NB4 (cell line): Measurements from ENCODE around the gene NPIPA5.
"Not testable (repeated sequence)": the region's sequence is repeated elsewhere in the genome, so short reads cannot be mapped to it uniquely, and the experiment has no call there.

Source experiments
- MAX ChIP-seq: IDR thresholded peaks from 2 replicates; pipeline ENCODE4 v1.6.1; 2011; ENCODE audit warnings: low read depth, low read length
- POLR2A ChIP-seq: IDR thresholded peaks from 2 replicates; pipeline ENCODE4 v1.6.1; 2011; ENCODE audit warnings: mild to moderate bottlenecking; ENCODE audit not compliant: insufficient read length; ENCODE audit errors: extremely low read depth
- TF ChIP-seq, protein P1 (sequence below): IDR thresholded peaks from one replicate; pipeline ENCODE4 v1.5.1; 2012; ENCODE audit warnings: low read depth, low read length

- TF ChIP-seq, protein P1, sequence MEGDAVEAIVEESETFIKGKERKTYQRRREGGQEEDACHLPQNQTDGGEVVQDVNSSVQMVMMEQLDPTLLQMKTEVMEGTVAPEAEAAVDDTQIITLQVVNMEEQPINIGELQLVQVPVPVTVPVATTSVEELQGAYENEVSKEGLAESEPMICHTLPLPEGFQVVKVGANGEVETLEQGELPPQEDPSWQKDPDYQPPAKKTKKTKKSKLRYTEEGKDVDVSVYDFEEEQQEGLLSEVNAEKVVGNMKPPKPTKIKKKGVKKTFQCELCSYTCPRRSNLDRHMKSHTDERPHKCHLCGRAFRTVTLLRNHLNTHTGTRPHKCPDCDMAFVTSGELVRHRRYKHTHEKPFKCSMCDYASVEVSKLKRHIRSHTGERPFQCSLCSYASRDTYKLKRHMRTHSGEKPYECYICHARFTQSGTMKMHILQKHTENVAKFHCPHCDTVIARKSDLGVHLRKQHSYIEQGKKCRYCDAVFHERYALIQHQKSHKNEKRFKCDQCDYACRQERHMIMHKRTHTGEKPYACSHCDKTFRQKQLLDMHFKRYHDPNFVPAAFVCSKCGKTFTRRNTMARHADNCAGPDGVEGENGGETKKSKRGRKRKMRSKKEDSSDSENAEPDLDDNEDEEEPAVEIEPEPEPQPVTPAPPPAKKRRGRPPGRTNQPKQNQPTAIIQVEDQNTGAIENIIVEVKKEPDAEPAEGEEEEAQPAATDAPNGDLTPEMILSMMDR = not testable (repeated sequence)
- TF ChIP-seq POLR2A, MAX: not testable (repeated sequence)
Measured at GRCh38 chr16:15382810-15383209, 4.7 kb upstream of the NPIPA5 start.
